ENCODE measurements around the gene BUB1B.

GRCh38 chr15:40121911-40122638 lies 38.8 kb upstream of the BUB1B start:
- TF ChIP-seq POLR2AphosphoS5 (IDR thresholded peaks at IDR 0.05): no peak
- TF ChIP-seq CTCF (IDR thresholded peaks at IDR 0.05): no peak
- TF ChIP-seq POLR2A (IDR thresholded peaks at IDR 0.05): no peak
- TF ChIP-seq EP300 (IDR thresholded peaks at IDR 0.05; ENCODE audit: low read depth): no peak

Measured in transverse colon (tissue), 4 donors.